ENCODE data around the gene ATF6. TPM values are rescaled to one million over a fixed set of nuclear protein-coding genes. Genes with fewer than 3 reads are reported as not detected.
A peak's percentile ranks its signal among the peaks of the same experiment; 100 is the strongest.

The ATF6 gene
- total and polyA plus RNA-seq, 9 of the 15 experiments (the other 6 are each of a cell fraction or from before 2014, with no cell fraction given) = 11.7 to 32.4 (median 20.4) TPM

DNA sequence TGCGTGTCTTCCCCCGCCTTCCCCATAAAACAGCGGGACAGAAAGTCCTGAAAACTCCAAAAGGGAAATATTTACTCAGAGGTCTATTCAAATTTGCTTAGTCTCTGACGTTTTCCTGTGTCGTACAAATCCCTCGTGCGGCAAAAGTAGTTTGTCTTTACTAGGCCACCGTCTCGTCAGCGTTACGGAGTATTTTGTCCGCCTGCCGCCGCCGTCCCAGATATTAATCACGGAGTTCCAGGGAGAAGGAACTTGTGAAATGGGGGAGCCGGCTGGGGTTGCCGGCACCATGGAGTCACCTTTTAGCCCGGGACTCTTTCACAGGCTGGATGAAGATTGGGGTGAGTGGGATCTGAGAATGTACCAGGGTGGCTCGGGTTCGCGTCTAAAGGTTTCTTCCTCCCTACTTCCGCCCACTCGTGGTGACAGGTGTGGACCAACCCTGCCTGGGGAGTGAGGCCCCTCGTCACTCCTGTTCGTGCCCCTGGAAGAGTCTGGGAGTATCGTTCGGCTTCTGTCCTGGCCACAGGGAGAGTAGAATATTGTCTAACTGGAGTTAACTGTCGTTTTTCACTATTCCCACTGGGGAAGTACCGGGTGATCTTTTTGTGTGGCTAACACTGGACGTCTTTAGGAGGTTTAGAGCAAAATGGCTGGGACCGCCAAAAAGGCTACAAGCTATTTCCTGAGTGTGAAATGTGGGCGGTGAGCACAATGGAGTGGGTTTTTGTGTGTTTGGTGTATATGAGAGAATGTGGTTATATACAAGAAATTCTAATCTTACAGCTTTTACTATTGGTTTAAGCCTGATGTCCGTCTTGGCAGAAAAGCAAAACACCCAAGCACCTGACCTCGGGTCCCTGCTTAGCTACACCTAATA, at the start of gene ATF6 (continued):
- TF ChIP-seq SP1 (CRISPR knock-in tag; IDR thresholded peaks at IDR 0.05) (peak; percentile 54; the same call in 1 of the 2 replicates), KLF10 (CRISPR knock-in tag; IDR thresholded peaks at IDR 0.05) (no peak), L3MBTL2 (IDR thresholded peaks at IDR 0.05) (peak; percentile 76), HNRNPLL (IDR thresholded peaks at IDR 0.05; ENCODE audit: low read depth, low read length, poor library complexity, severe bottlenecking) (peak; percentile 71), E2F4 (CRISPR knock-in tag; IDR thresholded peaks at IDR 0.05; ENCODE audit: low read depth) (no peak), ZNF639 (CRISPR knock-in tag; conservative IDR thresholded peaks at IDR 0.05 in 1 of 2, IDR thresholded peaks at IDR 0.05 in 1 of 2) (peak in 1 of 2 experiments; percentile 77; a peak in 2 of 4 replicates), HMG20A (CRISPR knock-in tag; conservative IDR thresholded peaks at IDR 0.05) (no peak), XRCC3 (IDR thresholded peaks at IDR 0.05) (no peak), ATF7 (IDR thresholded peaks at IDR 0.05) (peak; percentile 94), LEF1 (IDR thresholded peaks at IDR 0.05) (0 out of 2 replicates have a peak, but pooled peaks have one; percentile 55), RBM34 (IDR thresholded peaks at IDR 0.05; ENCODE audit: borderline replicate concordance, insufficient read depth, low read length) (no peak), ATF3 (IDR thresholded peaks at IDR 0.05) (peak; percentile 44; the same call in 1 of the 2 replicates), ATF3 (CRISPR knock-in tag; conservative IDR thresholded peaks at IDR 0.05) (peak; percentile 44; the same call in 1 of the 2 replicates), SRF (CRISPR knock-in tag; IDR thresholded peaks at IDR 0.05) (no peak), ZNF347 (CRISPR knock-in tag; IDR thresholded peaks at IDR 0.05; ENCODE audit: low read depth) (no peak), SMARCE1 (IDR thresholded peaks at IDR 0.05) (peak; percentile 53; the same call in 1 of the 2 replicates), ZNF274 (IDR thresholded peaks at IDR 0.05; ENCODE audit: borderline replicate concordance, low read depth, low read length) (no peak), ZC3H8 (IDR thresholded peaks at IDR 0.05) (no peak), ZNF41 (CRISPR knock-in tag; conservative IDR thresholded peaks at IDR 0.05) (0 out of 2 replicates have a peak, but pooled peaks have one; percentile 11), PYGO2 (tag; IDR thresholded peaks at IDR 0.05) (no peak)
- TF ChIP-seq, protein P1, sequence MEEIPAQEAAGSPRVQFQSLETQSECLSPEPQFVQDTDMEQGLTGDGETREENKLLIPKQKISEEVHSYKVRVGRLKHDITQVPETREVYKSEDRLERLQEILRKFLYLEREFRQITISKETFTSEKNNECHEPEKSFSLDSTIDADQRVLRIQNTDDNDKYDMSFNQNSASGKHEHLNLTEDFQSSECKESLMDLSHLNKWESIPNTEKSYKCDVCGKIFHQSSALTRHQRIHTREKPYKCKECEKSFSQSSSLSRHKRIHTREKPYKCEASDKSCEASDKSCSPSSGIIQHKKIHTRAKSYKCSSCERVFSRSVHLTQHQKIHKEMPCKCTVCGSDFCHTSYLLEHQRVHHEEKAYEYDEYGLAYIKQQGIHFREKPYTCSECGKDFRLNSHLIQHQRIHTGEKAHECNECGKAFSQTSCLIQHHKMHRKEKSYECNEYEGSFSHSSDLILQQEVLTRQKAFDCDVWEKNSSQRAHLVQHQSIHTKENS (CRISPR knock-in tag; IDR thresholded peaks at IDR 0.05) = no peak
- TF ChIP-seq, protein P2, sequence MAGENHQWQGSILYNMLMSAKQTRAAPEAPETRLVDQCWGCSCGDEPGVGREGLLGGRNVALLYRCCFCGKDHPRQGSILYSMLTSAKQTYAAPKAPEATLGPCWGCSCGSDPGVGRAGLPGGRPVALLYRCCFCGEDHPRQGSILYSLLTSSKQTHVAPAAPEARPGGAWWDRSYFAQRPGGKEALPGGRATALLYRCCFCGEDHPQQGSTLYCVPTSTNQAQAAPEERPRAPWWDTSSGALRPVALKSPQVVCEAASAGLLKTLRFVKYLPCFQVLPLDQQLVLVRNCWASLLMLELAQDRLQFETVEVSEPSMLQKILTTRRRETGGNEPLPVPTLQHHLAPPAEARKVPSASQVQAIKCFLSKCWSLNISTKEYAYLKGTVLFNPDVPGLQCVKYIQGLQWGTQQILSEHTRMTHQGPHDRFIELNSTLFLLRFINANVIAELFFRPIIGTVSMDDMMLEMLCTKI (IDR thresholded peaks at IDR 0.05; ENCODE audit: partially characterized antibody) = no peak
